HepG2 (cell line): Measurements from ENCODE around the gene CDK6. TPM values are rescaled to one million over a fixed set of nuclear protein-coding genes. Genes with fewer than 3 reads are reported as not detected.

Experiments
- ATAC-seq: fragments of 200-7000 bp; cut with Tn5 transposase; 3 replicates; pipeline ENCODE4 v1.9.1; 2020; ENCODE audit warnings: mild to moderate bottlenecking, moderate library complexity
- BruUV-seq: library from RNA; stranded (reverse); fragments of 400-500 nt; replicated peaks from 2 replicates; lab custom pipeline; 2021; lab: Mats Ljungman, UMichigan
- CTCF ChIA-PET: fragments of 300-600 bp; formaldehyde crosslinking; extraction: SDS; loops from one replicate; lab custom pipeline; 2021; ENCODE audit warnings: low total read pairs, inconsistent platforms, low intra/inter-chr PET ratio; lab: Yijun Ruan, JAX
- POLR2A ChIA-PET: fragments of 350-600 bp; sonication (Branson Sonifier 250); formaldehyde crosslinking; loops from one replicate; lab custom pipeline; 2020; ENCODE audit warnings: antibody characterized with exemption, inconsistent platforms; lab: Yijun Ruan, JAX
- DNase-seq: peaks from one replicate; pipeline ENCODE4 v3.0.0-alpha.2; 2015; ENCODE audit warnings: low spot score
- FAIRE-seq: peaks from 3 replicates; lab custom pipeline; 2011; peaks lifted over from hg19 to GRCh38; lab: Jason Lieb, UNC
- H2AFZ ChIP-seq: one replicate; pipeline ENCODE4 v1.6.1; 2011; ENCODE audit warnings: low read length, inconsistent platforms
- H3K27ac ChIP-seq: fragments of 300-600 bp; 3 replicates; pipeline ENCODE4 v1.8.0; 2011; ENCODE audit warnings: mixed run types, mild to moderate bottlenecking, mixed read lengths, low read length, inconsistent platforms; ENCODE audit not compliant: insufficient read depth; ENCODE audit errors: extremely low read length
- H3K27me3 ChIP-seq, 2 experiments: fragments of 200-600 bp in 1 of 2; 2 replicates in 1 of 2; 3 replicates in 1 of 2; pipeline versions ENCODE4 v1.6.0 to v1.8.0; 2011; ENCODE audit warnings: low read length in 2 of 2, mild to moderate bottlenecking in 2 of 2, moderate library complexity in 2 of 2, inconsistent platforms in 1 of 2; ENCODE audit not compliant: insufficient read depth in 2 of 2, control insufficient read depth in 1 of 2
- H3K36me3 ChIP-seq, 2 experiments: fragments of 200-600 bp in 1 of 2; replicated peaks in 1 of 2; 2 replicates in 1 of 2; 3 replicates in 1 of 2; pipeline versions ENCODE4 v1.5.1 to v1.8.0; 2011; ENCODE audit warnings: low read length in 2 of 2, inconsistent platforms in 1 of 2; ENCODE audit not compliant: insufficient read depth in 2 of 2, control insufficient read depth in 1 of 2
- H3K4me1 ChIP-seq: 2 replicates; pipeline ENCODE4 v1.5.1; 2012; ENCODE audit warnings: low read length, inconsistent platforms; ENCODE audit not compliant: insufficient read depth
- H3K4me2 ChIP-seq: 2 replicates; pipeline ENCODE4 v1.6.0; 2011; ENCODE audit warnings: low read depth, low read length, inconsistent platforms
- H3K4me3 ChIP-seq, 3 experiments: fragments of 200-600 bp in 1 of 3; sonication (generic), shearing (Covaris generic) in 1 of 3; replicated peaks in 1 of 3; 2 replicates each; pipeline ENCODE4 v1.5.1; 2011 to 2016; ENCODE audit warnings: low read length in 3 of 3, inconsistent platforms in 2 of 3, low read depth in 2 of 3, mild to moderate bottlenecking in 2 of 3, control low read depth in 1 of 3, mixed read lengths in 1 of 3; ENCODE audit not compliant: insufficient read depth in 1 of 3
- H3K79me2 ChIP-seq: one replicate; pipeline ENCODE4 v1.6.1; 2011; ENCODE audit warnings: low read length, inconsistent platforms; ENCODE audit not compliant: insufficient read depth
- H3K9ac ChIP-seq: 2 replicates; pipeline ENCODE4 v1.6.0; 2011; ENCODE audit warnings: mild to moderate bottlenecking, low read depth, low read length, inconsistent platforms; ENCODE audit not compliant: insufficient read depth
- H3K9me3 ChIP-seq: 2 replicates; pipeline ENCODE4 v1.5.1; 2012; ENCODE audit warnings: mild to moderate bottlenecking, low read length
- H4K20me1 ChIP-seq: 2 replicates; pipeline ENCODE4 v1.6.0; 2011; ENCODE audit warnings: inconsistent platforms, mild to moderate bottlenecking, low read length, moderate library complexity; ENCODE audit not compliant: insufficient read depth
- ARID4A ChIP-seq: sonication (generic); formaldehyde crosslinking; IDR thresholded peaks from 2 replicates; pipeline ENCODE4 v1.5.0; 2020; ENCODE audit warnings: mild to moderate bottlenecking, missing genetic modification reagents, borderline replicate concordance
- CREM ChIP-seq, 2 experiments: sonication (generic) in 1 of 2; formaldehyde crosslinking in 1 of 2; IDR thresholded peaks; 2 replicates each; pipeline versions ENCODE4 v1.4.0 to v1.6.1; 2016 to 2020; ENCODE audit warnings: antibody characterized with exemption in 1 of 2, mild to moderate bottlenecking in 1 of 2, missing genetic modification reagents in 1 of 2
- ELF3 ChIP-seq: IDR thresholded peaks from 2 replicates; pipeline ENCODE4 v1.6.1; 2016; ENCODE audit warnings: missing genetic modification reagents, missing compliant biosample characterization
- MTA3 ChIP-seq: sonication (generic); formaldehyde crosslinking; IDR thresholded peaks from 2 replicates; pipeline ENCODE4 v1.4.0; 2020; ENCODE audit warnings: missing genetic modification reagents
- PAF1 ChIP-seq: IDR thresholded peaks from 2 replicates; pipeline ENCODE4 v1.6.1; 2016; ENCODE audit warnings: missing genetic modification reagents, missing compliant biosample characterization
- SIX1 ChIP-seq: sonication (generic); formaldehyde crosslinking; IDR thresholded peaks from 2 replicates; pipeline ENCODE4 v1.4.0; 2020; ENCODE audit warnings: missing genetic modification reagents, borderline replicate concordance
- STAT6 ChIP-seq: sonication (generic); formaldehyde crosslinking; IDR thresholded peaks from 2 replicates; pipeline ENCODE4 v1.4.0; 2020; ENCODE audit warnings: missing genetic modification reagents, mild to moderate bottlenecking, borderline replicate concordance
- TFAP4 ChIP-seq: sonication (generic); IDR thresholded peaks from 2 replicates; pipeline ENCODE4 v1.6.1; 2016; ENCODE audit warnings: low read depth, borderline replicate concordance
- TRAFD1 ChIP-seq: sonication (generic); formaldehyde crosslinking; IDR thresholded peaks from 2 replicates; pipeline ENCODE4 v1.5.1; 2020; ENCODE audit warnings: missing genetic modification reagents, mild to moderate bottlenecking, borderline replicate concordance
- ZNF512 ChIP-seq: sonication (generic); formaldehyde crosslinking; IDR thresholded peaks from 2 replicates; pipeline ENCODE4 v1.4.0; 2020; ENCODE audit warnings: mild to moderate bottlenecking, missing genetic modification reagents
- ZNF580 ChIP-seq: IDR thresholded peaks from 2 replicates; pipeline ENCODE4 v1.6.1; 2016; ENCODE audit warnings: low read depth, borderline replicate concordance
- WGBS: methylation state at CpG from one replicate; pipeline ENCODE4 v1.1.6; 2017; ENCODE audit warnings: low lambda C conversion rate; 5-methylcytosine and 5-hydroxymethylcytosine counted together
- in situ Hi-C: cut with HindIII; loops from 2 replicates; pipeline ENCODE4 v1.10.0; 2017; ENCODE audit warnings: low pct_unique_long_range_greater_than_20kb; ENCODE audit not compliant: extremely low pct_ligation_motif_present
- intact Hi-C: fragments of 100-400 bp; cut with micrococcal nuclease; formaldehyde crosslinking; loops from one replicate; pipeline ENCODE4 v1.10.0; 2022; ENCODE audit not compliant: unreplicated experiment
- polyA plus RNA-seq, 8 experiments: library from polyadenylated mRNA; depleted of rRNA in 3 of 8; stranded (reverse) in 7 of 8; unstranded in 1 of 8; fragments of >200 nt; fragmentation: Illumina TruSeq in 4 of 8; extraction: Trizol in 4 of 8; gene quantifications; 2 replicates each; pipeline versions ENCODE4 v1.2.1 to v1.2.3, GENCODE V29; 2011 to 2016; ENCODE audit warnings: low read depth in 4 of 8, missing spikeins in 1 of 8, mixed read lengths in 1 of 8; ENCODE audit not compliant: insufficient read depth in 1 of 8
- total RNA-seq, 5 experiments: library from RNA; depleted of rRNA; stranded (reverse); fragments of >200 nt; fragmentation: Illumina TruSeq; extraction: Trizol; gene quantifications; 2 replicates each; pipeline ENCODE4 v1.2.3, GENCODE V29; 2016; ENCODE audit warnings: low read depth in 1 of 5

The CDK6 gene
- total and polyA plus RNA-seq, 2 of the 13 experiments (the other 11 are each of a cell fraction or from before 2014, with no cell fraction given) = 34.6 to 90.8 TPM

GRCh38 chr7:92706563-92706962 is 129.8 kb downstream of the CDK6 start:
- Histone ChIP-seq H4K20me1 (no peaks in the 10 kb centered on the region), H3K9ac (no peak overlapping the region), H3K4me2 (no peak overlapping the region), H3K36me3 (peaks cover 5 to 36% of the 10 kb centered on the region in 2 experiments), H2AFZ (no peak overlapping the region), H3K27me3 (no peaks in the 10 kb centered on the region), H3K4me1 (peaks cover 8% of the 10 kb centered on the region; the same call in 1 of the 2 replicates), H3K27ac (no peak overlapping the region), H3K4me3 (no peak overlapping the region), H3K79me2 (peaks cover 19% of the 10 kb centered on the region), H3K9me3 (no peaks in the 10 kb centered on the region)
- BruUV-seq = no TSS peak
- POLR2A ChIA-PET = interaction anchor here (1.5 kb wide), 1 partner anchor 11 kb away, joined by 4 read pairs; no protein-coding TSS in a partner anchor
- intact Hi-C loops = no loop called here
- DNase-seq (no peak), ATAC-seq (no peak), FAIRE-seq (no peak)
- CTCF ChIA-PET = no interaction called here
- in situ Hi-C loops = no loop called here
- 99% methylated on average over 2 of the region's 2 CpGs for WGBS
- TF ChIP-seq TFAP4 (no peak), ELF3 (CRISPR knock-in tag) (no peak), STAT6 (no peak), MTA3 (no peak), ZNF512 (CRISPR knock-in tag) (no peak), SIX1 (CRISPR knock-in tag) (no peak), PAF1 (CRISPR knock-in tag) (no peak), ZNF580 (no peak), CREM (IDR thresholded peaks at IDR 0.05) (no peak), CREM (CRISPR knock-in tag; IDR thresholded peaks at IDR 0.05) (no peak), ARID4A (CRISPR knock-in tag) (no peak), TRAFD1 (CRISPR knock-in tag) (no peak)
